HEK293T (cell line): Measurements from ENCODE around the gene ONECUT2.

Experiments
- ARNT ChIP-seq: fragments of 450-650 bp; IDR thresholded peaks from 2 replicates; pipeline ENCODE4 v1.6.1; 2017; ENCODE audit warnings: mild to moderate bottlenecking
- BHLHE40 ChIP-seq: fragments of 450-650 bp; IDR thresholded peaks from 2 replicates; pipeline ENCODE4 v1.6.1; 2016; ENCODE audit warnings: mild to moderate bottlenecking, moderate library complexity, borderline replicate concordance
- CTBP1 ChIP-seq: fragments of 450-650 bp; IDR thresholded peaks from 2 replicates; pipeline ENCODE4 v1.6.1; 2016; ENCODE audit warnings: borderline replicate concordance
- ELF4 ChIP-seq: fragments of 450-650 bp; IDR thresholded peaks from 2 replicates; pipeline ENCODE4 v1.6.1; 2017; ENCODE audit warnings: antibody characterized with exemption
- FOXA1 ChIP-seq: fragments of 450-650 bp; IDR thresholded peaks from 2 replicates; pipeline ENCODE4 v1.6.1; 2016; ENCODE audit warnings: mild to moderate bottlenecking
- FOXK2 ChIP-seq: fragments of 450-650 bp; IDR thresholded peaks from 2 replicates; pipeline ENCODE4 v1.6.1; 2016; ENCODE audit warnings: mild to moderate bottlenecking
- FOXM1 ChIP-seq: fragments of 450-650 bp; IDR thresholded peaks from 2 replicates; pipeline ENCODE4 v1.6.1; 2017; ENCODE audit warnings: mild to moderate bottlenecking, borderline replicate concordance
- HDGF ChIP-seq: fragments of 450-650 bp; IDR thresholded peaks from 2 replicates; pipeline ENCODE4 v1.6.1; 2017; ENCODE audit warnings: antibody characterized with exemption, borderline replicate concordance
- L3MBTL2 ChIP-seq: fragments of 450-650 bp; conservative IDR thresholded peaks from 2 replicates; pipeline ENCODE4 v1.6.1; 2016; ENCODE audit warnings: mild to moderate bottlenecking
- NFRKB ChIP-seq: fragments of 450-650 bp; IDR thresholded peaks from 2 replicates; pipeline ENCODE4 v1.6.1; 2016; ENCODE audit warnings: mild to moderate bottlenecking, moderate library complexity
- SP1 ChIP-seq: fragments of 450-650 bp; IDR thresholded peaks from 2 replicates; pipeline ENCODE4 v1.6.1; 2017
- SUZ12 ChIP-seq: fragments of 450-650 bp; IDR thresholded peaks from 2 replicates; pipeline ENCODE4 v1.6.1; 2016; ENCODE audit warnings: mild to moderate bottlenecking

DNA sequence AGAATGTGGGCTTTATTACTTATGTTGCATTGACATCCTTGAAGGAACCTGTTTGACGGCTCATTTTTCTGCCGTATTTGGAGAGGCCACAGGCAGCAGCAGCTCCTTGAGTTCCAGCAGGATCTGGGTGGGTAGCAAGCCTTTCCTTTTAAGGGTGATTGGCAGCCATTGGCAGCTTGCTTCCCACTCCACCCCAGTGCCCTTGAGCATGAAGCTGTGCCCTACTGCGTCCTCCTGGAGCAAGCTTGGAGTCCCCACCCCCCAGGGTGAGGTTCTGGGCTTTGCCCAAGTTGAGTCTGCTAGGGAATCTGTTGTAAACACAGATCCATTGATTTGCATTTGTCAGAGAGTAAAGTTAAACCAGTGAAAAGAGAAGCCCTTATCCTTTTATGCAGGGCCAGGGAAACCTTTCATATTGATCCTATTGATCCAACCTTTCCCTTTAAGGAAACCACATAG lies 9.2 kb downstream of the ONECUT2 start:
- TF ChIP-seq BHLHE40 (no peak), FOXM1 (no peak), FOXA1 (no peak), ARNT (no peak), HDGF (no peak), NFRKB (no peak), ELF4 (no peak), SUZ12 (no peak), L3MBTL2 (no peak), FOXK2 (no peak), CTBP1 (no peak), SP1 (no peak)
